DMS79 (cell line): ENCODE measurements around the gene STXBP1.
"Not testable (repeated sequence)": the region's sequence is repeated elsewhere in the genome, so short reads cannot be mapped to it uniquely, and the experiment has no call there.

Experiments
- DNase-seq: peaks from one replicate; lab custom pipeline; 2025; lab: John Stamatoyannopoulos, UW

Gene STXBP1

DNA sequence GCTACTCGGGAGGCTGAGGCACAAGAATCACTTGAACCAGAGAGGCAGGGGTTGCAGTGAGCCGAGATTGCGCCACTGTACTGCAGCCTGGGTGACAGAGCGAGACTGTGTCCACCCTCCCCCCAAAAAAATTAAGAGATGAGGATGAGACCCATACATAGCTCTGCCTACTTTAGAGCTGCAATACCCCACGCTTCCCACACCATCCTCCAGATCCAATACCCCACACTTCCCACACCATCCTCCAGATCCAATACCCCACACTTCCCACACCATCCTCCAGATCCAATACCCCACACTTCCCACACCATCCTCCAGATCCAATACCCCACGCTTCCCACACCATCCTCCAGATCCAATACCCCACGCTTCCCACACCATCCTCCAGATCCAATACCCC is 34.9 kb upstream of the STXBP1 start:
- not testable (repeated sequence) for DNase-seq

DNA sequence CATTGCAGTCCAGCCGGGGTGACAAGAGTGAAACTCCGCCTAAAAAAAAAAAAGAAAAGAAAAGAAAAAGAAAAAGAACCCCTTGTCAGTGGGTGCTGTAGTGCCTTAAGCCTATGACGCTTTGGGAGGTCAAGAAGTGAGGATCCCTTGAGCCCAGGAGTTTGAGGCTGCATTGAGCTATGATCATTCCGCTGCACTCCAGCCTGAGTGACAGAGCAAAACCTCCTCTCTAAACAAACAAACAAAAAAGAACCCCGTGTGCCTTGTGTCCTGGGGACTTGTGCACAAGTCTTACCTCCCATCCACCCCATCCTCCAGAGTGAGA is 33.5 kb upstream of the STXBP1 start:
- DNase-seq = no peak

GRCh38 chr9:127578952-127579853 is 32.9 kb upstream of the STXBP1 start:
- no peak for DNase-seq

- no peak for DNase-seq
Observed at GRCh38 chr9:127580366-127580765, 31.7 kb upstream of the STXBP1 start.

- DNase-seq = no peak
Observed at GRCh38 chr9:127580879-127581475, 31.1 kb upstream of the STXBP1 start.

DNA sequence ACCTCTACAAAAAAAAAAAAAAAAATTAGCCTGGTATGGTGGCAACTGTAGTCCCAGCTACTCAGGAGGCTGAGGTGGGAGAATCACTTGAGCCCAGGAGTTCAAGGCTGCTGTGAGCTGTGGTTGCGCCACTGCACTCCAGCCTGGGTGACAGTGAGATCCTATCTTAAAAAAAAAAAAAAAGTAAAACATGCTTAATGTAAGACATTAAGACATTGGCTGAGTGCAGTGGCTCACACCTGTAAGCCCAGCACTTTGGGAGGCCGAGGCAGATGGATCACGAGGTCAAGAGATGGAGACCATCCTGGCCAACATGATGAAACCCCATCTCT is 27.6 kb upstream of the STXBP1 start:
- not testable (repeated sequence) for DNase-seq

DNA sequence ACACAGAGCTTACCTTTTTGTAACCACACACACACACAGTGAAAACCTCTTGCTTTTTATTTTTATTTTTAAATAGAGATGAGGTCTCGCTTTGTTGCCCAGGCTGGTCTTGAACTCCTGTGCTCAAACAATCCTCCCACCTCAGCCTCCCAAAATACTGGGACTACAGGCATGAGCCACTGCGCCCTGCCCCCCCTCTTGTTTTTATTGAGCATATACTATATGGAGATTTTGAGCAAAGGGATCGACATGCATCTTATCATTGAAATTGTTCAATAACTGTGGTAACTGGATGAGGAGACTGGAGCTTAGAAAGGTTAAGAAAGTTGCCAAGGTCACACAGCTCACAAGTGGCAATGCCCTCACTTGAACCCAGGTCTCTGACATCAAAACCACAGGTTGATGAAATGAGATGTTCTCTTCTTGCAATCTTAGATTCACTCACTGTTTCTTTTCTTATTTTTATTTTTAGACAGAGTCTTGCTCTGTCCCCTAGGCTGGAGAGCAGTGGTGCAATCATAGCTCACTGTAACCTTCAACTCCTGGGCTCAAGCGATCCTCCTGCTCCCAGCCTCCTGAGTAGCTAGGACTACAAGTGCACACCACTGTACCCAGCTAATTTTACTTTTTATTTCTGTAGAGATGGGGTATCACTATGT is 26.8 kb upstream of the STXBP1 start:
- no peak for DNase-seq

DNA sequence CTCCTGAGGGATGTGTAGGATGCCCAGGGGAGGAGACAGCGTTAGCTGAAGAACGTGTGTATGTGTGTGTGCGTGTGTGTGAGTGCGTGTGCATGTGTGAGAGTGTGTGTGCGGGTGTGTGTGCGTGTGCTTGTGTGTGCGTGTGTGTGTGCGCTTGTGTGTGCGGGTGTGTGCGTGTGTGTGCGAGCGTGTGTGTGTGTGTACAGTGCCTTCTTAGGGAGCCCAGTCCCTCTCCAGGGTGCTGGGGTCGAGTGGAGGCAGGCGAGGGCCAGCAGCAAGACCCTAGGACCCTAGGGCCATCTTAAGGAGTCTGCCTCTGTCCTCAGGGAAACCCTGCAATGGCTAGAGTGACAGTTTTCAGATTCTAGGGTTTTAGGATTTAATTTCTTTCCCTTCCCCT is 26.0 kb upstream of the STXBP1 start:
- DNase-seq = no peak

DNA sequence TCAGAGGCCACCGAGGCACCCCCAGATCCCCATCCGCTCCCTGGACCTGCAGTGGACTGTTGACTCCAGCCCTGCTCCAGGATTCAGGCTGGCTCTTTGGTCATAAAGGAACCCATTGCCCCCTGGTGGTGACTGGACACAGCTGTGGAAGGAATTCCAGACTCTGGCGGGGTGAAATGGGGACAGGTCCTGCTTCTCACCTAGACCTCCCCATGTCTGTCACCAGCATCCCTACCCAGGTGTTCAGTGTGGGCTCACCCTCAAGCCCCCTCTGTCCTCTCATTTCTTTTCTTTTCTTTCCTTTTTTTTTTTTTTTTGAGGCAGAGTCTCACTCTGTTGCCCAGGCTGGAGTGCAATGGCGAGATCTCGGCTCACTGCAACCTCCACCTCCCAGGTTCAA is 25.5 kb upstream of the STXBP1 start:
- DNase-seq = peak; percentile 71

GRCh38 chr9:127587966-127588365 is 24.1 kb upstream of the STXBP1 start:
- no peak for DNase-seq

DNA sequence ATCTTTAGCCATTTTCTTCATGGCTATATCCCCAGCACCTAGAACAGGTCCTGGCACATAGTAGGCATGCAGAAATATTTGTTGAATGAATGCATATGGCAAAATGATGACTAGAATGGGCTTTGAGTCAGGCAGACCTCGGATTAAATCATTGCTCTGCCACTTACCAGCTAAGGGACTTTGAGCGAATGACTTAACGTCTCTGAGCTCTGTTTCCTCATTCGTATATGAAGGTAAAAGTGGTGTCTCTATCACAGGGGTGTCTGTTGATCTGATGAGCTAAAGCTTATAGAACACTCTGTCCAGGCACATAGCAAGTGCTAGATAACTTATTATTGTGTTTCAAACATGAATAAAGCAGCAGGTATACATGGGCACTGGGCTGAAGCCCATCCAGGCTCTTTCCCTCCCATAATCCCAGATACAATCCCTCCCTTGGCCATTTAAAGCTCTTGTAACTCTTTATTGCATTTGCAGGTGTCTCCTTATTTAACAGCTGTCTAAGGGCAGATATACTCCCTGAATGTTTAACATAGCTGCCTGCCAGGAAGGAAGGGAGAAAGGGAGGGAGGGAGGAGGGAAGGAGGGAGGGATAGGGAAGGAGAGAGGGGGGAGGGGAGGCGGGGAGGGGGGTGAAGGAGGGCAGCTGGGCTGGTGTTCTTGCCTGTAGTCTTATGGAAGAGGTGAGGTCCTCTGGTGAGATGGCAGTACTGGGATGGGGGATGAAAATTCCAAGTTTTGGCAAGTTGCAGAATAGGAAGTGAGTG is 23.2 kb upstream of the STXBP1 start:
- DNase-seq = no peak

DNA sequence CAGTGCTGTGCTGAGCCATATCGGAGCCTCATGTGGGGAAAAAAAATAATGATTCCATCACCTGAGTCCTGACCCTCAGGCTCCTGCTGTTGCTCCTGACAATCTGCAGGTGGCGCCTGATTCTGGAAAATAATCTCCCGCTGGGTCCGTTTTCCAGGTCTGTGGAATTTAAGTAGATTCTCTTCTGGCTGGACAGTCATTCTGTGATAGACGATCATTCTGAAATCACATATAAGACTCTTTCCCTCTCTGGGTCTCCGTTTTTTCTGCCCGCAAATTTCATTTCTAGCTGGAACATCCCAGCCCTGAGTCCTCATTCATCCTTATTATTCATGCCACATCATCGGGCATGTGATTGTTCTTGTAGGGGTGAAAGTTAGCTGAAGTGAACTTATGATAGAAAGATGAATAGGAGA is 22.1 kb upstream of the STXBP1 start:
- DNase-seq = peak; percentile 26

- DNase-seq = no peak
Observed at GRCh38 chr9:127595611-127596010, 16.5 kb upstream of the STXBP1 start.

DNA sequence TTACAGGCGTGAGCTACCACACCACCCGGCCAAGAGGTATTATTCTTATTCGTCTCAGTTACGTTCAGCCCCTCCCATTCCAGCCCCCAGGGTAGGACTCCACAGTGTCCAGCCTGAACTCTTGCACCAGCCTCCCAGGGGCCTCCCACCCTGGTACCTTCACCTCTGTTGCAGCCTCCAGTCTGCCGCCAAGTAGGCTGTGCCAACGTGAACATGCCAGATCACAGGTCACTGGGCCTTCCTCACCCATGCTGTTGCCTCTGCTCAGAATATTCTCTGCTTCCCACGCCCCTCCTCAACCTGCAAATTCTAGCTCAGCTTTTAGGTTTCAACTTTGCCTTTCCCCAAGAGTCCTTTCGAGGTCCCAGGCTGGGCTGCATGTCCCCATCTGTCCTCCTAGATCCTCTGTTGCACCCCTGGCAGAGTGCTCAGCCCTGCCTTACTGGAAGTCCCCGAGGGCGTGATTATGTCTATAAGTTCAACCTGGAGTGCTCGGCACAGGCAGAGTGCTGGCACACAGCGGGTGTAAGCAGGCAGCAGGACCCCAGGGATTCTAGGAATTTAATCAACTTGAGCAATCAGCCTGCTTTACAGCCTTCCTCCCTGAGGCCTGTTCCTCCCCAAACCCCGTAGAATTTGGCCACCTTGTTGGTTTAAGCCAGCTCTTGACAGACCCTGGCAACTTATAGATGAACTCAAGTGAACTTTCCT is 13.1 kb upstream of the STXBP1 start:
- no peak for DNase-seq

GRCh38 chr9:127599550-127599891 is 12.6 kb upstream of the STXBP1 start:
- DNase-seq = no peak

DNA sequence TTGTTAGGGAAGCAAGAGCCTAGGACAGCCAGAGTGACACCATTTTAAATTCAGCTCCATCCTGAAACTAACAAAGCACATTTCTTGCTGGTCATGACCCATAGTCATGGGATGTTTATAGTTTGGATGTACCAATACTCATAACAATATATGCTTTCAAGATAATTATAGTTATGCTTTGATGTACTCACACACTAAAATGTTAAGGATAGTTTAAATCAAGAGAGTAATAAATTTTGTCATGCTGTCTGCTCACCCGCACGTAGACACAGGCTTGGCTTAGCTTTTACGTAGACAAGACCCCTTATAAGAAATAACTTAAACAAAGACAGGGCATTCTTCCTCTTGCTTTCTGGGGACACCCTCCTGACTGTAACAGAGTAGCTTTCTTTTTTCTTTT is 8.9 kb upstream of the STXBP1 start:
- no peak for DNase-seq

GRCh38 chr9:127606043-127606442 is 6.0 kb upstream of the STXBP1 start:
- DNase-seq = no peak

DNA sequence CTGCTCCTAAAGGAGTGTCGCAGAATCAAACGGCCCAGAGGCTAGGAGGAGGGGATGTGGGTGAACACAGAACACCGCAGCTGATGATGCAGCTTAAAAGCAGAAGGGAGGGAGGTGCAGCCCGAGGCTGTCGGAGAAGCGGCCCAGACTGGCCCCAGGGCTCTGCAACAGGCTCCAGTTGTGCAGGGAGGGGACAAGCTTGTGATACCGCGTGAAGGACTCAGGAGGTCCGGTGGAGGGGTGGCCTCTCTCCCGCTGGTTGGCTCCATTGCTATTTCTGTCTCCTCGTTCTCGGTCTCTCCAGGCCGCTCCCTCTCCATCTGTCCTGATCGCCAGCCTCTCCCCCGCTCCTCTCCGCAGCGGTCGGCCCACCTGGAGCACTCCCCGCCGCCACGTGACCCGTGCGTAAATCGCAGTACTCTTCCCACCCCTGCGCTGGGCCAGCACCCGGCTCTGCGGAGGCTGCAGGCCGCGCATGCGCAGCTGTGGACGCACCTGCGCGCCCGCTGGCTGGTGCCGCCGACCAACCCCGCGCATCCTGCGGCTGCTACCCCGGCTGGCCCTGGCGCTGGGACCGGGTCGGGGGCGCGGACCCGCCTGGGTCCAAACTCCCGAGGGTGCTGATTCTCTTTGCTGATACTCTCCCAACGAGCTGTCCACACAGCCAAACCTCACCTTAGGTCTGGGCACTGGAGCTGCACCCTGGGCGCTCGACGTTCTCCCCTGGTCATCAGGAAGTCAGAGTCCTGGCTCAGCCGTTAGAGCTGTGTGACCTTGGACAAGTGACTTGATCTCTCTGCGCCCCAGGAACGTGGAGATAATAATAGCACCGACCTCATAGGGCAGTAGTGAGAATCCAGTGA is 3.7 kb upstream of the STXBP1 start:
- peak; percentile 88 for DNase-seq

DNA sequence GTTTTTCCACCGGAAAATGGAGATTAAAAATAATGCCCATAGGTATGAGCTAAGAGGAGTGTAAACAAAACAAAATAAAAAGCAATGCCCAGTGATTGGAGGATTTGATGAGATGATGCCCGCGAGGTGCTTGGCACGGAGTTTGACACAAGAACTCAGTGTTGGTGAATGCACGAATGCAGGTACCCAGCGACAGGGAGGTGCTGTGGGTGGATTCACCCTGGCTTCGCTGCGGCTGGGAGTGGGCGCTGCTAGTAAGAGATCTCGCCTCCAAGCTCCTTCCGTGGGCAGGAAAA is 526 bp upstream of the STXBP1 start:
- DNase-seq = no peak

- peak; percentile 14 for DNase-seq
Observed at GRCh38 chr9:127612939-127613582, 984 bp downstream of the STXBP1 start.

- DNase-seq = no peak
Observed at GRCh38 chr9:127613583-127613954, 1.5 kb downstream of the STXBP1 start.
